ENCODE data around the gene SKI.

SKI gene

DNA sequence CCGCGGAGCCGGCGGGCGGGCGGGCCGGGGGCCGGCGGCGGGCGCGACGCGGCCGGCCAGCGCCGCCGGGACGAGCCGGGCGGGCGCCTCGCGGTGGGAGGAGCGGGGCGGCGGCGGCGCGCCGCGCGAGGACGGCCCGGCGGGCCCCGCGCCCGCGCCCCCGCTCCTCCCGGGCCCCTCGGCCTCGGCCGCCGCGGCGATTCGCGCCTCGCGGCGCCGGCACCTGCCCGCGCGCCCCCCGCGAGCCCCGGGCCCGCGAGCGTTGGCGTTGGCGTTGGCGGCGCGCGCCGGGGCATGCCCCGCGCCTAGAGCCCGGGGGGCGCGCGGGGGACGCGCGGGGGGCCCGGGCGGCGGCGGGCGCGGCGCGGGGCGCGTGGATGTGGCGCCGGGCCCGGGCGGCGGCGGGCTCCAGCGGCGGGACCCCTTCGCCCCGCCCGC lies at the start of gene SKI:
SKI (plus strand) TSS at position 163 of the 438 bp plus-strand sequence. CDS start 448 bp downstream, outside the sequence.
- peak; percentile 8 for DNase-seq (ENCODE audit: low read depth)

DNA sequence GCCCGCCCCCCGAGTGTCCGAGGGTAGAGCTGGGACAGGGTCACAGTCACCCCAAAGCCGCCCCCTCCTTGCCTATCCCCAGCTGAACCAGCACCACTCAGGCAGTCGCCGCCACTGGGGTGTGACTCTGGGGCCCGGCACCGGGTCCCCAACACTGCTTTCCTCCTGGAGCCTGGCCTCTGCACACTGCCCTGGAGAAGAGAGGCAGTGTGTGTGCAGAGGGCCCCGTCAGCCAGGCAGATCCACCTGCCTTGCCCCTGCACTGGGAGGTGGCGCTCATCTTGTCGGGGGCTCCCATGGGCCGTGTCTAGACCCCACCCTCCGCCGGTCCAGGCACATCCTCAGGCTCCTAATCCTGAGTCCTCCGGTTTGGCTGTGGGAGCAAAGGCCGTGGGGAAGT lies 49.2 kb upstream of the SKI start:
- no peak for DNase-seq (ENCODE audit: low read depth)

DNA sequence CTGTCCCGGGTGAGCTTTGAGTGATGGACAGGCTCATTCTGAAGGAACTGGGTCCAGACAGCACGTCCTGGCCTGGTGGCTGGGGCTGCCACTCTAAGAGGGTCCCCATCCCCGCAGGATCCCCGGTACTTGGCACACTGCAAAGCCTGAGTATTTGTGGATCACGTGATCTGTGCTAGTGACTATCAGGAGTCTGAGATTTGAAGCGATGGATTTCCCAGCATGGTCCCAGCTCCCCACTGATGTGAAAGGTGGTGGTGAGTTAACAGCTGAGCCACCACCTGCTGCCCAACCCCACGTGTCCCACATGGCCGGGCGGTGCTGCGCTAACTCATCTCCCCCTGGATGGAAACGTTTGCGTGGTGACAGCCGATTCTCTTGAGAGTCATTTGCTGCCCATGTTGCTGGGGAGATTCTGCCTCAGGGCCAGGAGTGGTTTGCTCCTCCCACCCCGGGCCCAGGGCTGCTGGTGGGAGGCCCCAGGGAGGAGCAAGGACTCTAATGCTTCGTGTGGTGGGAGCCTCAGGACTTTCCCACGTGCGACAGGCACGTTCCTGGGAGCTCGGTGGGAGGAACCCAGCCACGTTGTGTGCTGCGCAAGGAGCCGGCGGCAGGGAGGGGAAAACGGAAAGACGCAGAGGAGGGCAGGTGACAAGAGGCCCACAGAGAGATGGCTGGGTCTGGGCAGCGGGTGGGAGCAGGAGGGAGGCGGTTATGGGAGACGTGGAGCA lies 48.7 kb upstream of the SKI start:
- DNase-seq (ENCODE audit: low read depth) = no peak

DNA sequence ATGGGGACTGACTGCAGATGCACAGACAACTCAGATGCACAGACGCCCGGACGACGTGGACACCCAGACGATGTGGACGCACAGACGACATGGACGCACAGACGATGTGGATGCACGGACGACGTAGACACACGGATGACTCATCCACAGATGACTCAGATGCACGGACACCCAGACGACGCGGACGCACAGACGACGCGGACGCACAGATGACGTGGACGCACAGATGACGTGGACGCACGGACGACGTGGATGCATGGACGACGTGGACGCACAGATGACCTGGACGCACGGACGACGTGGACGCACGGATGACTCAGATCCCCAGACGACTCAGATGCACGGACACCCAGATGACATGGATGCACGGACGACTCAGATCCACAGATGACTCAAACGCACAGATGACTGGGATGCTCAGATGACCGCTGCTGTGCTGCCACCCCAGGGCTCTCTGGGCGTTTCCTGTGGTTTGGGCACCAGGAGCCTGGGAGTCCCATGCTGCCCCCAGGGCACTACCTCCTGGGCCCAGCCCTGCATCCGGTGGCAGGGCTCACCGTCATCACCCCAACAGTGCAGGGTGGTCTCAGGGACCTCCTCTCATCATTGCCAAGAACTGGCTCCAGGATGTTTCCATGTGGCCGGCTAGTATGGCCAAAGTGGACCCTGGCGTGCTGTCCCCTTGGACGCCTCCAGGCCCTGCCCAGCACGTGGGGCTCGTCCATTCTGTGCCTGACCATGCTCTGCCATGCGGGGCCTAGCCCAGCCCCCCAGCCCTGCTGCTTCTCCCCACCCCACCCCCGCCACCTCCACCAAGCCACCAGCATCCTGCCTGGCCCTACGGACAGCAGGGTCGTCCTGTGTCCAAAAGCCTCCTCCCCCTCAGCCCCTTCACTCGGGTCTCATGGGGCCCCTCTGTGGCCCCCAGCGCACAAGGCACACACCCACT lies 47.5 kb upstream of the SKI start:
- DNase-seq (ENCODE audit: low read depth) = peak; percentile 77

DNA sequence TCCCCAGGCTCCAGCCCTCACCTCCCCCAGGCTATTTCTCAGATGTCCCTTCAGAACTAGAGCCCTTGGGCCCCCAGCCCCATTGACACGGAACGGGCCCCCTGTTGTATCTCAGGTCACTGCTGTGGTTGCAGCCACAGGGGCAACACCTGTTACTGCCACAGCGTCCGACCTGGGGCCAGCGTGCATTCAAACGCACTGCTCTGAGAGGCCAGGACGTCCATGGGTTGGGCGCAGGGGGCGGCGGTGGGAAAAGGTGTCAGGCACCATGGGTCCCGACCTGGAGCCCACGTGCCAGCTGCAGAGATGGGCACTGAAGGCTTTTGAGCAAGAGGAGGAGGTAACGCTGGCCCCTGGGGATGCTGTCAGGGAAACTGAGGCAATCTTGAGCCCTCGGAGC lies 46.8 kb upstream of the SKI start:
- no peak for DNase-seq (ENCODE audit: low read depth)

DNA sequence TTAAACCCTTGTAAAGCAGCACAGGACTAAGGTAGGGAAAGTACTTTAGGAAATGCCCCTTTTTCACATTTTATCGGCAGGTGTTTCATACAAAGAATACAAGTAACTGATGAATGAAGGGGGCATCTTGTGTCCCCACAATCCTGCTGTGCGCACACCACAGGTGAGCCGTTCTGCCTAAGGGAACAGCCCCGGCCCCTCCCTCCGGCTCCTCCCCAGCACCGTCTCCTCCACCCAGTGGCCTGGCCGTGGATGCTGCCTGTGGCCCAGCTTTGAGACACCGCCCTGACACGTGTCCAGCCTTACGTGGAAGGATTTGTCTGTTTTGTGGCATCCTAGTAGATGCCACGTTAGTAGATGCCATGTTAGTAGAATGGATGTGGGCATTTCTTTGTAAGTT lies 46.4 kb upstream of the SKI start:
- no peak for DNase-seq (ENCODE audit: low read depth)

DNA sequence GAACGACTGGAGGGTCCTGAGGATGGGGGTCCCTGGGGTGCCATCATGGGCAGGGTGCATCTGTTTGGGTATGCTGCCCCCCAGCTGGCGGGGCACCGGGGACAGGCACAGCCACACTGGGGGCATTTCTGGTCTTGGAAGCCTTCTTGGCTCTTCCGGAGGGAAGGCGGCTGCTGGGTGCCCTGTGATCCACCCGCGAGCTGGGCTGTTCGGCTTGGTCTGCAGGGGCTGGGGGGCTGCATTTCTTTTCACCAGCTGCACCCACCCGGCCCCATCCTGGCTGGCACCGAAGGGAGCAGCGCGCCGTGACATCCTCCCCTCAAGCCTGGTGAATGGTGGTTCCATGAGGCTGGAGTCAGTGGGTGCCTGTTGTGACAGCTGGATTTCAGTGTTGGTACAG lies 45.7 kb upstream of the SKI start:
- no peak for DNase-seq (ENCODE audit: low read depth)

DNA sequence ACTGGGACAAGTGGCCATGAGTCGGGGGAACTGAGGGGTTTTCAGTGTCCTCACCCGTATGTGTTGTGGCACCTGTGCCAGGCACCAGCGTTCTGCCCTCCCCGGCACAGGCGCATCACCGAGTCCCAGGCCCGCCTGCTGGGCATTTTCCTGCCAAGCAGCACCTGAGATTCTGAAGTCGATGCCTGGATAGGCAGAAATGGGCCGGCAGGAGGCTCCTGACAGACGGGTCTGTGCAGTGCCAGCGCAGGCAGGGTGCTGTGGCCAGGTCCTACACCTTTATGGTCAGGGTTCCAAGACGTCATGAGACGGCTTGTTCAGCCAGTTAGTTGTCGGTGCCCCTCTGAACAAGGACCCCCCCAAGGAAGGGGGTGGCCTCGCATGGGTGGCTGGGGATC lies 44.2 kb upstream of the SKI start:
- DNase-seq (ENCODE audit: low read depth) = no peak

DNA sequence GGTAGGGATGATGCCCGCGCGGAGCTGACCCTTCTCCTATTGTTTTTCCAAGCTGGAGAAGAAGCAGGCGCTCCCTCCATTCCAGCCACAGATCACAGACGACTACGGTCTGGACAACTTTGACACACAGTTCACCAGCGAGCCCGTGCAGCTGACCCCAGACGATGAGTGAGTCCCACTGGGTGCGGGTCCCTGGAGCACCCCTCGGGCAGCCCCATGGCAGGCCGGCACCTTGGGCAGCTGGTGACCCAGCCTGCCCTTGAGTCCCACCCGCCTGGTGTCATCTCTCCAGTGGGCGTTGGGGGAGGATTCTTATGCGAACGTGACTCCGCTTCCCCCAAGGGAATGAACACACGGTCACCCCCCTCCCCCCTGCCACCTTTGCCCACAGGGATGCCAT lies 43.6 kb upstream of the SKI start:
- no peak for DNase-seq (ENCODE audit: low read depth)

DNA sequence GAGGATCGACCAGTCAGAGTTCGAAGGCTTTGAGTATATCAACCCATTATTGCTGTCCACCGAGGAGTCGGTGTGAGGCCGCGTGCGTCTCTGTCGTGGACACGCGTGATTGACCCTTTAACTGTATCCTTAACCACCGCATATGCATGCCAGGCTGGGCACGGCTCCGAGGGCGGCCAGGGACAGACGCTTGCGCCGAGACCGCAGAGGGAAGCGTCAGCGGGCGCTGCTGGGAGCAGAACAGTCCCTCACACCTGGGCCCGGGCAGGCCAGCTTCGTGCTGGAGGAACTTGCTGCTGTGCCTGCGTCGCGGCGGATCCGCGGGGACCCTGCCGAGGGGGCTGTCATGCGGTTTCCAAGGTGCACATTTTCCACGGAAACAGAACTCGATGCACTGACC lies 43.2 kb upstream of the SKI start:
- no peak for DNase-seq (ENCODE audit: low read depth)

DNA sequence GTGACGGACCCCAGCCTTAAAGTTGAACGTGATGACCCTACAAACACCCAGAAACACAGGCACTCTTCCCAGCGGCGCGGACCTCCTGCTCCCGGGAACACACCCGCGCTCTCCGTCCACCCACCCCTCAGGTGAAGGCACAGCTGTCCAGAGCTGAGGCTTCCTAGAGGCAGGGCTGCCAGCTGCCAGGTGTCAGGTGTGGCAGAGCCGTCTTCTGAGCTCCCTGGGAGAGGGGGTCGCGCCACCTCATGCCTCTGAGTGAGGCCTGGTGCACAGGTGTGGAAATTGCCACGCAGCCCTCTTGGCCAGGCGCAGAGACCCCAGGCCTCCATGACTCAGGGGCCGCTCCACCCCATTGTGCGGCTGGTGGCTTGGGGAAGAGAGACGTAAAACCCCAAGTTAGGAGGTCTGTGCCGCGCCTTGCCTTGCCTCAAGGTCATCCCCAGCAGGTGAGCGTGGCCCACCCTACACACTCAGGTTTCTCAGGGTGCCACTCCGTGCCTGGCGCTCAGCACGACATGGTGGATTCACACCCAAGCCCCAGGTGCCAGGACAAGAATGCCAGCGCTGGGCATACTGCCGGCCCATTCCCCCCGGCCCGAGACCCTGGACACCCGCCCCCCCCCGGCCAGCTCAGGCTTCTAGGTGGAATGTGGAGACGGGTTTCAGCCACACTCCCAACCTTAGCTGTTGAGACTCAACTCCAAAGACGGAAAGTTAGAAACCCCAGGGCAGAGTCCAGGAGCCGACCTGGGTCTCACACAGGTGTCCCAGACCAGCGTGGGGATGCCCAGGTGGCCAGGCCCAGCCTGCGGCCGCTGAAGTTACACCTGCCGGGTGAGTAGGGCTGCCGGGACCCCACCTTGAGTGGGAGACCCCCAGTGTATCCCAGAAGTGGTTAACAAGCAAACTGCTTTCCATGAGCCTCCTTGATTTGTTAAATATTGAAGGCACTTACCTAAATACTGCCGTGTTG lies 42.0 kb upstream of the SKI start:
- DNase-seq (ENCODE audit: low read depth) = no peak

DNA sequence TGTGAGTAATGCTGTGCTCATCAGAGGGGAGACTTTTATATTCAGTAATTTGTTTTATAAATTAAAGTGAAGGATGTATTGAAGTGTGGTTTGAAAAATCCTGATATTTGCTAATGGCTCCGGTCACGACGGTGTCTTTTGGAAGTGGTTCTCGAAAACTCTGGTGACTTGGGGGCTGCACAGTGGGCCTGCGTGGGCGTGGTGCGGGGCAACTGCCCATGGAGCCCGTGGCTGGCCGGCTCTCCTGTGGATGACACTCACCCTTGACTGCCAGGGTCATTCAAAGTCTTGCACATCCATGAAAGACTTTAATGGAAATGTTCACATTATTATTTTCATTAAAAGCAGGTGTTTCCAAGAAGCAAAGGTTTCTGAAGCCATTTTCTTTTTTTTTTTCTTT lies 41.2 kb upstream of the SKI start:
- DNase-seq (ENCODE audit: low read depth) = no peak

DNA sequence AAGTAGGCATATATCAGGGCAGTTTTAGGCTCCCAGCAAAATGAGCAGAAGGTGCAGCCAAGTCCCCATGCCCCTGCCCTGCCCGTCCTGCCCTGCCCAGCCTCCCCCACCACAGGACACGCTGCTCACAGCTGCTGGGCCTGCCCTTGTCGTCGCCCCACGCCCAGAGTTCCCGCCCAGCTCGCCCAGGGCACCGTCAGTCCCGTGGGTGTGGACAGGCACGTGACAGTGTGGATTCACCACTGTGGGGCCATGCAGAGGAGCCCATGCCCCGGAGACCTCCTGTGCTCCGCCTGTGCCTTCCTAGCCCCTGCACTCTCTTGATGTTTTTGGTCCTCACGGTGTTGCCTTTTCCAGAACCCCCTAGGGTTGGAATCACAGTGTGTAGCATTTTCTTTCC lies 40.5 kb upstream of the SKI start:
- DNase-seq (ENCODE audit: low read depth) = no peak

DNA sequence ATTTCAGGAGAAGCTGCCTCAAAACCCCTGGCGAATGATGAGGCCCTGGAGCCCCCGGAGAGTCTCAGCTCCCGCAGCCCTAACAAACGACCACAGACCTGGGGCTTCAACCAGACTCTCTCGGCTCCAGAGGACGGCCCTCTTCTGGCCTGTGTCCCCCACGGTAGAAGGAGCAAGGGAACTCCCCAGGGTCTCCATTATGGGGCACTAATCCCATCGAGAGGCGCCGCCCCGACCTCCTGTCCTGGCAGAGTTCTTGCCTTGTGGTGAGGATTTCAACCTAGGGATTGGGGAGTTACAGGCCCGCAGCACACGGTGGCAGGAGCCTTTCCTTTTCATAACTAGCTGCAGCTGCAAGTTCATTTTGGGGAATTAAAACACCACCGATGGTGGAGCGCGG lies 39.8 kb upstream of the SKI start:
- no peak for DNase-seq (ENCODE audit: low read depth)

DNA sequence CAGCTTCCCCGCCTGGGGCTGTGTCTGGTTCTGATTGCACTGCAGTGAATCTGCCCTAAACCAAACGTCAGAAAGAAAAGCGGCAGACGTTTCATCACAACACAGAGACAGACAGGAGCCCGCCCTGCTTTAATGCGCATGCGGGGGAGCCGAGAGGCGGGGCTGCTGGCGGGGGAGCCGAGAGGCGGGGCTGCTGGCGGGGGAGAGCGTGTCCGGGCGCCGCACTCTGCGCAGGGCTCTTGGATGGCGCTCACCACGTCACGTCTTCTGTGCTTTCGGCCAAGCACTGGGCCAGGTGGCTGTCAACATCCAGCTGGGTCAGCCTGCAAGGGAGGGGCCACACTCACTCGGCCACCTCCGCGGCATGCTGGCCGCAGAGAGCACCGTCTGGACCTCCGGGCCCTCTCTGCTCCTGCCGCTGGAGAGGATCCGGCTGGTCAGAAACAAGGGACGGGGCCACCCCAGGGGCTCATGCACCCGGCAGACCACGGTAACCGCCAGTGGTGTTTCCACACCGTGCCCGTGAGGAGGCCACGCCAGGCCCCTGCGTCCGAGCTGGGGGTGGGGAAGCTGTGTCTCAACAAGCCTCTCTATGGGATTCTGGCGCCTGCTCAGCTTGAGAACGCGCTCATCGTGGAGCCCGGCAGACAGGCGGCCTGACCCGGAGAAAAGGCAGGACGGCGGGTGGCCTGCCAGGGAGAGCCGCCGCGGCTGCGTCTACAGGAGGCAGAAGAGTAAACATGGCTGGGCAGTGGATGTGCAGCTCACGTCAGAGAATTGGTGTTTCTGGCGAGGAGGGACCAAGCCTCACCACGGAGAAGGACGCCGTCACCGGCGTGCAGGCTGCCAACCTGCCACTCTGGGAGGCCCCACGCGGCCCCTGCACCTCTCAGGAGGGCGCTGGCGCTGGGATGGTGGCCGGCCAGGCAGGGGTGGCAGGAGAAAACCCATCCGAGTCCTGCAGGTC lies 38.4 kb upstream of the SKI start:
- DNase-seq (ENCODE audit: low read depth) = peak; percentile 93

DNA sequence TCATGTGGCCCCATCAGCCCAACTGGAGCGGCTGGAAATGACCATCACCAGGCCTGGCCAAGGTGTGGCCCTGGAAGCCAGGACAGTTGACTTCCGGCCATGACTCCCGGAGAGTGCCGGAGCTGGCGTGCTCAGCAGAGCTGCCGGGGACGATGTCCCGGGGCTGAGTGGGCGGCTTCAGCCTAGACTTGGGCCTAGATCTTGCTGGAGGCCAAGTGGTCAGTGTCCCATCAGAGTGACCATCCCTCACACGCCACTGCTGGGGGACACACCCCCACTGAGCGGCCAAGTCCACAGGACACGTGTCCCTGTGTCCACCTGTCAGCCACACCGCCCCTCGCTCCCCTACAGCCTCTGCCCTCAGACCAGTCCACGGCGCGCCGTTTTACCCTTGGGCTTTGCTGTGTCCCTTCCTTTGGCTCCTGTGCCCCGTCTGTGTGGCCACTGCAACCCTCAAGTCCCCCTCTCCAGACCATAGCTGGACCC lies 37.6 kb upstream of the SKI start:
- no peak for DNase-seq (ENCODE audit: low read depth)

DNA sequence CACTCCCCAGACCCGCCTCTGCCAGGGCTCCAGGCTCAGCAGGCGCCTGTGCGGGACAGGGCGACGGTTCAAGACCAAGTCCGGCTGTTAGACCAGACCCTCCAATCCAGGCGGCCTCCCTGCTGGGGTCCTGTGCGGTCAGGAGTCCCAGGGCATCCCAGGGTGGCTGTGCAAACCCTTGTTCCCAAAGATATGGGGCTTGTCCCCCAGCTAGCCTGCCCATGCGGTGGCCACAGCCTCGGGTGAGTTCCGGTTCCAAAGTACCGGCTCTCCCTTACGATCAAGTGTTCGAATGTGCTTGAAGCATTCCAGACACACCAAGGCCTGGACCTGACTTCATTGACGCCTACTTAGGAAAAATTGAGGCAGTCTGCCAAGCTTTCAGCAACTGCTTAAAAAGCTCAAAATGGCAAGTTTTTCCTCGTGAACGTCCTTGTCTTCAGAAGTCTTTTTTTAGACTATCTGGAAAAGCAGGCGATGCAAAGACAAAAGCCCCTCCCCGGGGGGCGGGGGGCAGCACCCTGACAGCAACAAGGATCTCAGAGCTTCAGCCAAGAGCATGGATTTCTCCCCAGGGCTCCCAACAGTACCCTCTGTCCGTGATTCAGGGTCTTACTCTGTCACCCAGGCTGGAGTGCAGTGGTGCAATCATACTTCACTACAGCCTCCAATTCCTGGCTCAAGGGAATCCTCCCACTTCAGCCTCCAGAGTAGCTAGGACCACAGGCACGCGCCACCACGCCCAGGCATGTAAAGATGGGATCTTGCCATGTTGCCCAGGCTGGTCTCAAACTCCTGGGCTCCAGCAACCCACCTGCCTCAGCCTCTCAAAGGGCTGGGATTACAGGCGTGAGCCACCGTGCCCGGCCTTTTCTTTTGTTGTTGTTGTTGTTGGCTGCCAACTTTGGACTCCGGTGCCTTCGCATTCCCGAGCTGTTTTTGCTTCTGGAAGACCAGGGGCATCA lies 35.8 kb upstream of the SKI start:
- DNase-seq (ENCODE audit: low read depth) = no peak

DNA sequence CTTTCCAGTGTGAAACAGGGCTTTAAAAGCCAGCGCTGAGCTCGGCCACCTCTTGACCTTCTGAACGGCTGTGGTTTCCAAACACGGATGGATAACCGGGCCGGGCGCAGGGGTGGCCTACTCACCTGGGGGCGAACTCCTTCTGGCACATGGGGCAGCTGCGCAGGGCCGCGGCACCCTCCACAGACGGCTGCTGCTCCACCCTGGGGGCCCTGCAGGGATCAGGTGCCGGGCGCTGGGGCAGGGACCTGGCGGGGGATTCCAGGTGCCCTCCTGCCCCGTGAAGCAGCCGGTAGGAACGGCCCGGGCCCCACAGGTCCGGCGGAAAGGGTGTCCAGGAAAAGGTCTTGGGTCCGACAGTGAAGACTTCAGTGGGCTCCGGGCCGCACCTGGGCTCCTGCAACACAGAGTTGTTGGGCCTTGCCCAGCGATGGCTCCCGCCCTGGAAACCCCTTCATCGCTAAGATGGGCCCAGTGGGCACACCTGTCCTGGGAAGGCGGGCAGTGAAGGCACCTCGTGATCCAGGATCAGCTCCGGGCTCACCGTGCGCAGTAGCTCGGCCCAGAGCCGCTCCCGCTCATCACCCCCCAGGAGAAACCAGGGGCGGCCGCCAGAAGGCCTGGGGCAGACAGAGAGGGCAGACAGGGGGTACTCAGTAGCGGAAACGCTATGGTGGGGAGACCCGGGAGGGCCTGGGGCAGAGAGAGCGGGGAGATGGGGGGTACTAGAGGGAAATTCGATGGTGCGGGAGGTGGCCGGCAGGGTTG lies 34.4 kb upstream of the SKI start:
- no peak for DNase-seq (ENCODE audit: low read depth)

Data from ELR (cell line).